Activated CD4-positive, alpha-beta T cell treated with anti-CD3 and anti-CD28 coated beads, Interleukin-2, amount 50 U/mL, for 1 hour (primary cell): ENCODE measurements around the gene DCAF11.

Experiments
- DNase-seq: peaks from one replicate; pipeline ENCODE4 v3.0.0-alpha.2; 2020

The DCAF11 gene

GRCh38 chr14:24165785-24166184 lies 51.2 kb downstream of the DCAF11 start:
- DNase-seq: no peak

GRCh38 chr14:24167469-24168114 lies 53.0 kb downstream of the DCAF11 start:
- DNase-seq: no peak

- DNase-seq: peak; percentile 67
Measured at GRCh38 chr14:24171422-24172260, 57.1 kb downstream of the DCAF11 start, which contains the start of gene REC8. REC8 (plus strand) TSS chr14:24172080; CDS start chr14:24172553, 473 bp downstream.

GRCh38 chr14:24172261-24172860 lies 57.8 kb downstream of the DCAF11 start:
- DNase-seq: no peak

GRCh38 chr14:24172871-24173281 lies 58.3 kb downstream of the DCAF11 start:
- DNase-seq: no peak
